ENCODE measurements around the gene DGKE. TPM values are rescaled to one million over a fixed set of nuclear protein-coding genes. Genes with fewer than 3 reads are reported as not detected.

Gene DGKE
- total and polyA plus RNA-seq, 2 of the 8 experiments (the other 6 are each of a cell fraction or from before 2014, with no cell fraction given), result 1.7 to 7.4 TPM

DNA sequence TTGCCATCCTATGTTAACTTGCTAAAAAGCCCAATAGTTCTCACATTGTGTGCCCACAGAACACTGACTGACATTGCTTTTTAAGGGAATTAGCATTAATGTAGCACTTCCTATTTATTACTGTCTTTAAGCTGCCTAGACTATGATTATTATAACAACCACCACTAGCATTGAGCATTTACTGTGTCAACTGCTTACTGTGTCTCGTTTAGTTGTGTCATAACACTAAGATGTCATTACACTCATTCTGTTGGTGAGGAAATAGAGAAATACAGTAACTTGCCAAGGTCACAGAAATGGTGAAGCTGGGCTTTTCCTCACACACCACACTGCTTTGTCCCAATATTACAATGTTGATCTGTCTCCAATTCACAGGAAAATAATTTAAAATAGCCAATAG is 49.7 kb downstream of the DGKE start:
- no peak for DNase-seq (ENCODE audit: low read depth in 1 of 2, low spot score in 2 of 2)
- no peak overlapping the region for H4K91ac ChIP-seq (replicated peaks; ENCODE audit: insufficient read length, low read length)
- H3K36me3 ChIP-seq (ENCODE audit: control insufficient read depth in 2 of 4, insufficient read depth in 4 of 4, low read length in 3 of 4), result peaks cover 0 to 6% (median 3%) of the 10 kb centered on the region in 4 experiments; a peak in 3 of 8 replicates
- no peak overlapping the region for H3K14ac ChIP-seq (ENCODE audit: insufficient read length)
- no peak for FAIRE-seq
- H4K5ac ChIP-seq (ENCODE audit: insufficient read length, low read depth, low read length), result no peak overlapping the region
- no peak overlapping the region for H3K4me2 ChIP-seq (ENCODE audit: insufficient read depth in 1 of 2, low read depth in 2 of 2, low read length in 2 of 2)
- no peak overlapping the region for H2AK5ac ChIP-seq (ENCODE audit: low read depth, low read length)
- 77% methylated on average over 1 of the region's 1 CpG; no CpG with 5 or more reads in 1 of the 2 experiments for WGBS, 2 experiments (ENCODE audit: extremely low coverage in 1 of 2, insufficient coverage in 1 of 2, insufficient read length in 1 of 2, insufficient replicate concordance in 2 of 2, low coverage in 1 of 2, low lambda C conversion rate in 2 of 2, missing lambda C conversion rate in 1 of 2)
- no peaks in the 10 kb centered on the region for H4K20me1 ChIP-seq (replicated peaks in 1 of 2; ENCODE audit: control insufficient read depth in 1 of 2, insufficient read depth in 2 of 2, low read length in 2 of 2)
- H2AFZ ChIP-seq (ENCODE audit: low read length), result no peak overlapping the region
- ChIA-PET CTCF (ENCODE audit: partially characterized antibody) (no interaction called here), POLR2A (ENCODE audit: partially characterized antibody) (interaction anchor here (0.9 to 1.9 kb wide), 2 partner anchors 11 to 15 kb away, joined by 3 to 4 read pairs; no protein-coding TSS in a partner anchor)
- H3K27me3 ChIP-seq (replicated peaks in 1 of 4; ENCODE audit: control insufficient read depth in 3 of 4, extremely low read depth in 1 of 4, insufficient read depth in 3 of 4, low read length in 3 of 4), result 0 out of 7 replicates have a peak, but pooled peaks cover 0 to 3% (median under 1%) of the 10 kb centered on the region in 4 experiments
- H3K4ac ChIP-seq (replicated peaks; ENCODE audit: insufficient read length, low read depth, low read length), result no peak overlapping the region
- H3K23ac ChIP-seq (ENCODE audit: insufficient read length), result no peak overlapping the region
- no peak overlapping the region for H2BK15ac ChIP-seq (ENCODE audit: low read length)
- peaks cover 13 to 14% of the 10 kb centered on the region in 2 experiments for H3K9me3 ChIP-seq (ENCODE audit: insufficient read depth in 2 of 2, low read depth in 1 of 2, low read length in 1 of 2)
- H3K56ac ChIP-seq (replicated peaks; ENCODE audit: insufficient read length, low read depth, low read length), result no peak overlapping the region
- H3K4me1 ChIP-seq (replicated peaks in 1 of 4; ENCODE audit: control insufficient read depth in 3 of 4, insufficient read depth in 4 of 4, low read length in 3 of 4), result no peaks in the 10 kb centered on the region
- no peak overlapping the region for H2BK20ac ChIP-seq (ENCODE audit: low read length)
- H2BK12ac ChIP-seq (ENCODE audit: low read depth, low read length), result no peak overlapping the region
- no peaks in the 10 kb centered on the region for H3K79me2 ChIP-seq (ENCODE audit: control insufficient read depth in 1 of 2, insufficient read depth in 2 of 2, low read length in 2 of 2)
- no peak overlapping the region for H2BK5ac ChIP-seq (ENCODE audit: low read depth, low read length)
- no peak overlapping the region for H3K9ac ChIP-seq (replicated peaks in 1 of 4; ENCODE audit: extremely low read depth in 1 of 4, low read depth in 3 of 4, low read length in 3 of 4)
- no peak overlapping the region for H4K8ac ChIP-seq (ENCODE audit: extremely low read depth, insufficient read depth, low read length)
- no peaks in the 10 kb centered on the region for H3K23me2 ChIP-seq (ENCODE audit: low read depth, low read length)
- no peak overlapping the region for H3K18ac ChIP-seq (ENCODE audit: extremely low read depth, low read length)
- no peak overlapping the region for H3K27ac ChIP-seq (ENCODE audit: low read depth, low read length)
- H3K4me3 ChIP-seq (ENCODE audit: extremely low read depth in 1 of 4, insufficient read depth in 2 of 4, low read depth in 3 of 4, low read length in 4 of 4), result no peak overlapping the region
- no peak overlapping the region for H2BK120ac ChIP-seq (replicated peaks; ENCODE audit: low read depth, low read length)
- no peaks in the 10 kb centered on the region for H3K79me1 ChIP-seq (ENCODE audit: low read depth, low read length)
- no peak for TF ChIP-seq POLR2AphosphoS5 (IDR thresholded peaks at IDR 0.05; ENCODE audit: low read depth, low read length)
- no peak for TF ChIP-seq TCF12 (IDR thresholded peaks at IDR 0.05; ENCODE audit: low read depth, low read length)
- TF ChIP-seq, protein P1, sequence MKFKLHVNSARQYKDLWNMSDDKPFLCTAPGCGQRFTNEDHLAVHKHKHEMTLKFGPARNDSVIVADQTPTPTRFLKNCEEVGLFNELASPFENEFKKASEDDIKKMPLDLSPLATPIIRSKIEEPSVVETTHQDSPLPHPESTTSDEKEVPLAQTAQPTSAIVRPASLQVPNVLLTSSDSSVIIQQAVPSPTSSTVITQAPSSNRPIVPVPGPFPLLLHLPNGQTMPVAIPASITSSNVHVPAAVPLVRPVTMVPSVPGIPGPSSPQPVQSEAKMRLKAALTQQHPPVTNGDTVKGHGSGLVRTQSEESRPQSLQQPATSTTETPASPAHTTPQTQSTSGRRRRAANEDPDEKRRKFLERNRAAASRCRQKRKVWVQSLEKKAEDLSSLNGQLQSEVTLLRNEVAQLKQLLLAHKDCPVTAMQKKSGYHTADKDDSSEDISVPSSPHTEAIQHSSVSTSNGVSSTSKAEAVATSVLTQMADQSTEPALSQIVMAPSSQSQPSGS (IDR thresholded peaks at IDR 0.05; ENCODE audit: low read length), result no peak
- no peak for TF ChIP-seq SRF (IDR thresholded peaks at IDR 0.05; ENCODE audit: low read depth, low read length)
- no peak for TF ChIP-seq TAF1 (IDR thresholded peaks at IDR 0.05; ENCODE audit: low read depth, low read length)
- TF ChIP-seq, protein P2, sequence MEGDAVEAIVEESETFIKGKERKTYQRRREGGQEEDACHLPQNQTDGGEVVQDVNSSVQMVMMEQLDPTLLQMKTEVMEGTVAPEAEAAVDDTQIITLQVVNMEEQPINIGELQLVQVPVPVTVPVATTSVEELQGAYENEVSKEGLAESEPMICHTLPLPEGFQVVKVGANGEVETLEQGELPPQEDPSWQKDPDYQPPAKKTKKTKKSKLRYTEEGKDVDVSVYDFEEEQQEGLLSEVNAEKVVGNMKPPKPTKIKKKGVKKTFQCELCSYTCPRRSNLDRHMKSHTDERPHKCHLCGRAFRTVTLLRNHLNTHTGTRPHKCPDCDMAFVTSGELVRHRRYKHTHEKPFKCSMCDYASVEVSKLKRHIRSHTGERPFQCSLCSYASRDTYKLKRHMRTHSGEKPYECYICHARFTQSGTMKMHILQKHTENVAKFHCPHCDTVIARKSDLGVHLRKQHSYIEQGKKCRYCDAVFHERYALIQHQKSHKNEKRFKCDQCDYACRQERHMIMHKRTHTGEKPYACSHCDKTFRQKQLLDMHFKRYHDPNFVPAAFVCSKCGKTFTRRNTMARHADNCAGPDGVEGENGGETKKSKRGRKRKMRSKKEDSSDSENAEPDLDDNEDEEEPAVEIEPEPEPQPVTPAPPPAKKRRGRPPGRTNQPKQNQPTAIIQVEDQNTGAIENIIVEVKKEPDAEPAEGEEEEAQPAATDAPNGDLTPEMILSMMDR (IDR thresholded peaks at IDR 0.05; ENCODE audit: control extremely low read depth in 1 of 3, insufficient read depth in 1 of 3, low read depth in 1 of 3, low read length in 3 of 3), result no peak
- TF ChIP-seq MAFK (IDR thresholded peaks at IDR 0.05; ENCODE audit: low read depth, low read length), result no peak
- TF ChIP-seq CHD2 (IDR thresholded peaks at IDR 0.05; ENCODE audit: low read length), result no peak
- TF ChIP-seq, protein P3, sequence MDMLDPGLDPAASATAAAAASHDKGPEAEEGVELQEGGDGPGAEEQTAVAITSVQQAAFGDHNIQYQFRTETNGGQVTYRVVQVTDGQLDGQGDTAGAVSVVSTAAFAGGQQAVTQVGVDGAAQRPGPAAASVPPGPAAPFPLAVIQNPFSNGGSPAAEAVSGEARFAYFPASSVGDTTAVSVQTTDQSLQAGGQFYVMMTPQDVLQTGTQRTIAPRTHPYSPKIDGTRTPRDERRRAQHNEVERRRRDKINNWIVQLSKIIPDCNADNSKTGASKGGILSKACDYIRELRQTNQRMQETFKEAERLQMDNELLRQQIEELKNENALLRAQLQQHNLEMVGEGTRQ (IDR thresholded peaks at IDR 0.05; ENCODE audit: low read length), result no peak
- TF ChIP-seq SP4 (IDR thresholded peaks at IDR 0.05; ENCODE audit: low read length), result no peak
